Spleen (tissue), 7 donors: ENCODE results near the gene PSPN.
A peak's percentile ranks its signal among the peaks of the same experiment; 100 is the strongest.

ENCODE experiments used
- CTCF ChIP-seq, 11 experiments: fragments of 200-600 bp in 7 of 11; fragments of 450-650 bp in 4 of 11; sonication (generic) in 4 of 11; IDR thresholded peaks in 8 of 11; conservative IDR thresholded peaks in 3 of 11; 1 replicate in 7 of 11; 2 replicates in 4 of 11; pipeline versions ENCODE4 v1.4.0 to v1.8.0; 2016 to 2021; ENCODE audit warnings: antibody characterized with exemption in 11 of 11, inconsistent platforms in 4 of 11, mild to moderate bottlenecking in 1 of 11
- POLR2A ChIP-seq, 3 donors: fragments of 450-650 bp; IDR thresholded peaks; one replicate each; pipeline ENCODE4 v1.5.1; 2017; ENCODE audit warnings: antibody characterized with exemption in 3 of 3, mild to moderate bottlenecking in 1 of 3
- POLR2AphosphoS5 ChIP-seq, 3 donors: sonication (generic); formaldehyde crosslinking; IDR thresholded peaks; one replicate each; pipeline ENCODE4 v1.5.1; 2017; ENCODE audit warnings: antibody characterized with exemption in 3 of 3
- donor health status: DM: no; HTN: no; CAD: no; lungs with moderate emphysema.
- donor health status: DM: no; HTN: no; CAD: no.
- donor health status: DM: no; HTN: no; CAD: no.

GRCh38 chr19:6387372-6387771, 11.6 kb upstream of the PSPN start:
- TF ChIP-seq CTCF (IDR thresholded peaks at IDR 0.05 in 8 of 11, conservative IDR thresholded peaks at IDR 0.05 in 3 of 11) (no peak), POLR2A (IDR thresholded peaks at IDR 0.05) (no peak), POLR2AphosphoS5 (IDR thresholded peaks at IDR 0.05) (peak in 1 of 3 donors; percentile 22)
